Spleen (tissue), 7 donors: ENCODE results near the gene IFT81.
A peak's percentile ranks its signal among the peaks of the same experiment; 100 is the strongest.

ENCODE experiments used
- CTCF ChIP-seq, 11 experiments: fragments of 200-600 bp in 7 of 11; fragments of 450-650 bp in 4 of 11; sonication (generic) in 4 of 11; IDR thresholded peaks in 8 of 11; conservative IDR thresholded peaks in 3 of 11; 1 replicate in 7 of 11; 2 replicates in 4 of 11; pipeline versions ENCODE4 v1.4.0 to v1.8.0; 2016 to 2021; ENCODE audit warnings: antibody characterized with exemption in 11 of 11, inconsistent platforms in 4 of 11, mild to moderate bottlenecking in 1 of 11
- POLR2A ChIP-seq, 3 donors: fragments of 450-650 bp; IDR thresholded peaks; one replicate each; pipeline ENCODE4 v1.5.1; 2017; ENCODE audit warnings: antibody characterized with exemption in 3 of 3, mild to moderate bottlenecking in 1 of 3
- POLR2AphosphoS5 ChIP-seq, 3 donors: sonication (generic); formaldehyde crosslinking; IDR thresholded peaks; one replicate each; pipeline ENCODE4 v1.5.1; 2017; ENCODE audit warnings: antibody characterized with exemption in 3 of 3
- donor health status: DM: no; HTN: no; CAD: no; lungs with moderate emphysema.
- donor health status: DM: no; HTN: no; CAD: no.
- donor health status: DM: no; HTN: no; CAD: no.

DNA sequence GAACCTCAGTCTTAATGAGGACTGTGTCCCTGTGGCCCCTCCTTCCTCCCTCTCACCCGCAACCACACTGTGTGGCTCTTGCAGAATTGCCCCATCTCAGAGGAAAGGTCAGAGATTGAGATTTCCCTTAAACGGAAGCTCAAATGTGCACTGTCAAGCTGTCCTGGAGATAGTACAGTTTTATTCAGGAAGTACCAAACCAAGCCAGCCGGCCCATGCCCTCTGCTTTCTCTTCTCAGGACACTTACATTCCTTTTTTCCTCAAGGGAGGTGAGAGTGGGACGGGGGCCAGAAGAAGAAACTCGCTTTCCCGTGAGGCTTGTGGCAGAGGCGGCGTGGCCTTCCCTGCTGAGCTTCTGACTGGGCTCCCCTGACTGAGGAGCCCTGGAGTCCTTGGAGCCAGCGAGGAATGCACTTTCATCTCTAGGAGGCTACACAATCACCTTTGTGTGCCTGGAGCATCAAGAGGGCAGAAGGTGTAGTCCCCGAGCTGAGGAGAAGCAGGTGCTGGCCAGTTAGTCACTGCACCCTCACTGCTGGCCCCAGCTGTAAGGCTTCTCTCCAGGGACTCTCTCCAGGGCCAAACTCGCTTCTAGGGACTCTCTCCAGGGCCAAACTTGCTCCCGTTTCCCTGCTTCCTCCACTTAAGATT is 132.7 kb downstream of the IFT81 start:
- TF ChIP-seq CTCF (IDR thresholded peaks at IDR 0.05 in 8 of 11, conservative IDR thresholded peaks at IDR 0.05 in 3 of 11) (no peak), POLR2A (IDR thresholded peaks at IDR 0.05) (no peak), POLR2AphosphoS5 (IDR thresholded peaks at IDR 0.05) (peak in 1 of 3 donors; percentile 64)
